Endothelial cell of umbilical vein (primary cell): ENCODE results near the gene TUBB2A. TPM values are rescaled to one million over a fixed set of nuclear protein-coding genes. Genes with fewer than 3 reads are reported as not detected.
"Not testable (repeated sequence)": the region's sequence is repeated elsewhere in the genome, so short reads cannot be mapped to it uniquely, and the experiment has no call there.

ENCODE experiments used
- BruUV-seq: library from RNA; stranded (reverse); fragments of 400-500 nt; replicated peaks from 2 replicates; lab custom pipeline; 2021; lab: Mats Ljungman, UMichigan
- CTCF ChIA-PET: fragments of 300-600, 350-600 bp; sonication (Branson Sonifier 250); formaldehyde crosslinking; loops from one replicate; lab custom pipeline; 2021; ENCODE audit warnings: antibody characterized with exemption, inconsistent platforms; lab: Charles Lee
- POLR2A ChIA-PET: fragments of 300-600, 350-600 bp; sonication (Branson Sonifier 250); formaldehyde crosslinking; loops from one replicate; lab custom pipeline; 2021; ENCODE audit warnings: antibody characterized with exemption, inconsistent platforms; lab: Charles Lee
- DNase-seq: peaks from one replicate; pipeline ENCODE4 v3.0.0-alpha.2; 2011; ENCODE audit warnings: low read depth, low spot score
- FAIRE-seq: peaks from 2 replicates; lab custom pipeline; 2011; peaks lifted over from hg19 to GRCh38; lab: Jason Lieb, UNC
- H2AFZ ChIP-seq: 2 replicates; pipeline ENCODE4 v1.6.0; 2012; ENCODE audit warnings: low read depth, low read length, control low read depth, inconsistent platforms
- H3K27ac ChIP-seq: 2 replicates; pipeline ENCODE4 v1.5.1; 2011; ENCODE audit warnings: low read depth, mild to moderate bottlenecking, control low read depth, low read length, moderate library complexity; ENCODE audit not compliant: insufficient read depth
- H3K27me3 ChIP-seq, 2 experiments: 2 replicates each; pipeline versions ENCODE4 v1.6.0 to v1.6.1; 2011; ENCODE audit warnings: low read length in 2 of 2, mixed read lengths in 1 of 2; ENCODE audit not compliant: control insufficient read depth in 2 of 2, insufficient read depth in 2 of 2
- H3K36me3 ChIP-seq, 2 experiments: 2 replicates in 1 of 2; 3 replicates in 1 of 2; pipeline ENCODE4 v1.5.1; 2011; ENCODE audit warnings: low read length in 2 of 2, mild to moderate bottlenecking in 1 of 2, moderate library complexity in 1 of 2; ENCODE audit not compliant: control insufficient read depth in 2 of 2, insufficient read depth in 2 of 2; ENCODE audit errors: extremely low read depth in 1 of 2
- H3K4me1 ChIP-seq: 3 replicates; pipeline ENCODE4 v1.5.1; 2011; ENCODE audit warnings: mild to moderate bottlenecking, low read length; ENCODE audit not compliant: control insufficient read depth, insufficient read depth; ENCODE audit errors: extremely low read depth
- H3K4me2 ChIP-seq: 2 replicates; pipeline ENCODE4 v1.6.1; 2011; ENCODE audit warnings: low read length, control low read depth, mixed read lengths; ENCODE audit not compliant: insufficient read depth
- H3K4me3 ChIP-seq, 3 experiments: fragments of 200-600 bp in 1 of 3; sonication (generic), shearing (Covaris generic) in 1 of 3; replicated peaks in 1 of 3; 2 replicates each; pipeline ENCODE4 v1.5.1; 2011 to 2016; ENCODE audit warnings: control low read depth in 3 of 3, low read length in 3 of 3, mild to moderate bottlenecking in 2 of 3, inconsistent platforms in 1 of 3, low read depth in 1 of 3, moderate library complexity in 1 of 3; ENCODE audit not compliant: insufficient read depth in 1 of 3
- H3K79me2 ChIP-seq: 2 replicates; pipeline ENCODE4 v1.6.0; 2012; ENCODE audit warnings: low read length, inconsistent platforms; ENCODE audit not compliant: control insufficient read depth, insufficient read depth
- H3K9ac ChIP-seq: replicated peaks from 2 replicates; pipeline ENCODE3; 2011; ENCODE audit warnings: low read length, control low read depth; ENCODE audit not compliant: insufficient read depth; ENCODE audit errors: extremely low read depth
- H3K9me1 ChIP-seq: replicated peaks from 3 replicates; pipeline ENCODE4 v1.6.0; 2011; ENCODE audit warnings: mild to moderate bottlenecking, low read length; ENCODE audit not compliant: control insufficient read depth, insufficient read depth; ENCODE audit errors: extremely low read depth
- H3K9me3 ChIP-seq: replicated peaks from 2 replicates; pipeline ENCODE4 v1.5.1; 2012; ENCODE audit warnings: low read length, inconsistent platforms; ENCODE audit not compliant: control insufficient read depth, insufficient read depth
- H4K20me1 ChIP-seq: replicated peaks from 2 replicates; pipeline ENCODE3; 2011; ENCODE audit warnings: mild to moderate bottlenecking, low read length; ENCODE audit not compliant: control insufficient read depth, insufficient read depth; ENCODE audit errors: extremely low read depth
- FOS ChIP-seq: IDR thresholded peaks from 2 replicates; pipeline ENCODE4 v1.6.1; 2011; ENCODE audit warnings: mild to moderate bottlenecking, low read length, moderate library complexity, borderline replicate concordance; ENCODE audit not compliant: insufficient read depth
- GATA2 ChIP-seq: IDR thresholded peaks from 2 replicates; pipeline ENCODE4 v1.7.0; 2011; ENCODE audit warnings: low read depth, mild to moderate bottlenecking, moderate library complexity, mixed read lengths, low read length; ENCODE audit not compliant: insufficient read length, insufficient read depth
- JUN ChIP-seq: IDR thresholded peaks from 2 replicates; pipeline ENCODE4 v1.6.1; 2011; ENCODE audit warnings: borderline replicate concordance, low read depth; ENCODE audit not compliant: insufficient read length, insufficient read depth
- MYC ChIP-seq: IDR thresholded peaks from one replicate; pipeline ENCODE4 v1.6.1; 2011; ENCODE audit warnings: mild to moderate bottlenecking, low read depth, low read length
- POLR2A ChIP-seq: IDR thresholded peaks from 2 replicates; pipeline ENCODE4 v1.6.1; 2012; ENCODE audit warnings: low read depth, mild to moderate bottlenecking, control low read depth, low read length
- dilution Hi-C: fragments of 300-500 bp; cut with MboI; formaldehyde crosslinking; loops from one replicate; pipeline ENCODE4 v1.15.0; 2019; ENCODE audit warnings: low sequenced_read_pairs; ENCODE audit not compliant: extremely low pct_ligation_motif_present
- intact Hi-C: fragments of 100-400 bp; cut with micrococcal nuclease; formaldehyde crosslinking; loops from one replicate; pipeline ENCODE4 v1.10.0; 2022
- polyA plus RNA-seq, 4 experiments: library from polyadenylated mRNA; depleted of rRNA in 3 of 4; stranded (reverse) in 3 of 4; unstranded in 1 of 4; fragments of >200 nt; gene quantifications; 2 replicates each; pipeline versions ENCODE4 v1.2.1 to v1.2.3, GENCODE V29; 2011 to 2012; ENCODE audit warnings: missing spikeins in 1 of 4
- total RNA-seq: library from RNA; stranded (reverse); gene quantifications from 2 replicates; pipeline ENCODE4 v1.2.3, GENCODE V29; 2021

TUBB2A gene
- total and polyA plus RNA-seq, 2 donors (not counting 3 experiments of a cell fraction or from before 2014, with no cell fraction given): 80.3 to 99.2 TPM

- Histone ChIP-seq H3K4me2 (no peak overlapping the region), H4K20me1 (no peaks in the 10 kb centered on the region), H3K36me3 (no peaks in the 10 kb centered on the region), H3K27me3 (peaks cover 0 to 4% of the 10 kb centered on the region in 2 experiments), H2AFZ (no peak overlapping the region), H3K9ac (no peak overlapping the region), H3K9me3 (no peaks in the 10 kb centered on the region), H3K4me1 (peaks cover 5% of the 10 kb centered on the region), H3K4me3 (no peak overlapping the region), H3K27ac (no peak overlapping the region), H3K79me2 (no peaks in the 10 kb centered on the region), H3K9me1 (no peaks in the 10 kb centered on the region)
- ChIA-PET POLR2A (interaction anchor here (0.7 kb wide), 1 partner anchor 11 kb away, joined by 3 read pairs; no protein-coding TSS in a partner anchor), CTCF (interaction anchor here (0.8 to 2.0 kb wide), 7 partner anchors 11 to 75 kb away, joined by 3 to 9 read pairs (median 3); partner anchors contain the start of gene TUBB2A)
- peak; percentile 69 for DNase-seq
- peak; percentile 96 for FAIRE-seq
- intact Hi-C loops (no loop called here), dilution Hi-C loops (no loop called here)
- BruUV-seq: no TSS peak
- TF ChIP-seq FOS: peak; percentile 67
- no peak for TF ChIP-seq MYC
- peak; percentile 97 for TF ChIP-seq JUN
- no peak for TF ChIP-seq GATA2
Measured at GRCh38 chr6:3176562-3177355, 19.4 kb upstream of the TUBB2A start.

DNA sequence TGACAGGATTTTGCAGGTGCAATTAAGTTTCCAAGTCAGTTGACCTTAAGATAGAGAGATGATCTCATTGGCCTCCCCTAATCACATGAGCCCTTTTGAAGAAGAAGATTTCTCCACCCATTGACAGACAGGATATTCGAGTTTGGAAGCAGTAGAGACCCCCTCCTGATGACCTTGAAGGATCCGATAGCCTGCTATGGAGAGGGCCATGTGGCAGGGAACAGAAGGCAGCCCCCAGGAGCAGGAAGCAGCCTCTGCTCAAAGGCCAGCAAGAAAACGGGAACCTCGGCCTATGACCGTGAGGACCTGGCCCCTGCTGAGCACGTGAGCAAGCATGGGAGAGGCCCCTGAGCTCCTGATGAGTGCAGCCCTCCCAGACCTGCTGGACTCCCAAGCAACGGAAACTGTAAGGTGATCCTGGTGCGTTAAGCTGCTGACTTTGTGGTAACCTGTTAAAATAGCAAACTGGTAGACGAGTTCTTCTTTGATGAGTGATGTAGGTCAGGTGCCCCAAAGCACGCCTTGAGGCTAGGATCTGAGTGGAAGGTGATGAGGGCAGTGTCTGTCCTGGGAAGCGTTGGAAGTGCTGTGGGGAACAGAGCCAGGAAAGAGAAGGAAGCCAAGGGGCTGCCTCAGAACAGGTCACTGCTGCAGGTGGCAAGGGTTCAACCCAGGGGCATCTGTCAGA, 18.5 kb upstream of the TUBB2A start:
- ChIA-PET CTCF (interaction anchor here (0.8 to 2.0 kb wide), 7 partner anchors 10 to 76 kb away, joined by 3 to 9 read pairs (median 3); partner anchors contain the start of gene TUBB2A), POLR2A (no interaction called here)
- H3K9ac ChIP-seq: no peak overlapping the region
- H3K4me3 ChIP-seq: no peak overlapping the region
- H3K79me2 ChIP-seq: no peaks in the 10 kb centered on the region
- no peak overlapping the region for H3K27ac ChIP-seq
- intact Hi-C loops (no loop called here), dilution Hi-C loops (no loop called here)
- no peak for TF ChIP-seq MYC
- TF ChIP-seq POLR2A: no peak
- DNase-seq: no peak
- no peaks in the 10 kb centered on the region for H4K20me1 ChIP-seq
- peaks cover 5% of the 10 kb centered on the region for H3K4me1 ChIP-seq
- H3K4me2 ChIP-seq: no peak overlapping the region
- H3K9me1 ChIP-seq: no peaks in the 10 kb centered on the region
- no peaks in the 10 kb centered on the region for H3K36me3 ChIP-seq
- no peaks in the 10 kb centered on the region for H3K9me3 ChIP-seq
- no peaks in the 10 kb centered on the region for H3K27me3 ChIP-seq
- BruUV-seq: no TSS peak
- no peak for FAIRE-seq
- no peak overlapping the region for H2AFZ ChIP-seq

DNA sequence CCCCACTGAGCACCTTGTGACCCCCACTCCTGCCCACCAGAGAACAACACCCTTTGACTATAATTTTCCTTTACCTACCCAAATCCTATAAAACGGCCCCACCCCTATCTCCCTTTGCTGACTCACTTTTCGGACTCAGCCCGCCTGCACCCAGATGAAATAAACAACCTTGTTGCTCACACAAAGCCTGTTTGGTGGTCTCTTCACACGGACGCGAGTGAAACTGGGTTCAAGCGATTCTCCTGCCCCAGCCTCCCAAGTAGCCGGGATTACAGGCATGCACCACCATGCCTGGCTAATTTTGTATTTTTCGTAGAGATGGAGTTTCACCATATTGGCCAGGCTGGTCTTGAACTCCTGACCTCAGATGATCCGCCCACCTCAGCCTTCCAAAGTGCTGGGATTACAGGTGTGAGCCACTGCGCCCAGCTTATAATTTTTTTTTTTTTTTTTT, 16.3 kb upstream of the TUBB2A start:
- H3K27ac ChIP-seq, H3K9me3 ChIP-seq, H3K36me3 ChIP-seq, H3K4me2 ChIP-seq, DNase-seq, POLR2A ChIA-PET, dilution Hi-C loops, H3K9ac ChIP-seq, H3K9me1 ChIP-seq, H3K27me3 ChIP-seq, H3K79me2 ChIP-seq, H2AFZ ChIP-seq, BruUV-seq, H3K4me3 ChIP-seq, H3K4me1 ChIP-seq, intact Hi-C loops, FAIRE-seq, H4K20me1 ChIP-seq: not testable (repeated sequence)
- CTCF ChIA-PET: interaction anchor here (0.6 kb wide), 1 partner anchor 78 kb away, joined by 3 read pairs; no protein-coding TSS in a partner anchor
